Vagina (tissue), 2 donors: ENCODE results near the gene ERO1B.

Experiments
- CTCF ChIP-seq, 3 experiments: fragments of 450-650 bp in 2 of 3; fragments of 200-600 bp in 1 of 3; sonication (generic) in 1 of 3; IDR thresholded peaks; one replicate each; pipeline ENCODE4 v1.5.1; 2017 to 2019; ENCODE audit warnings: antibody characterized with exemption in 3 of 3, mild to moderate bottlenecking in 2 of 3, moderate library complexity in 2 of 3
- POLR2A ChIP-seq, 2 donors: fragments of 450-650 bp; IDR thresholded peaks; one replicate each; pipeline ENCODE4 v1.6.1; 2017; ENCODE audit warnings: antibody characterized with exemption in 2 of 2, mild to moderate bottlenecking in 2 of 2, moderate library complexity in 2 of 2
- POLR2AphosphoS5 ChIP-seq, 2 donors: sonication (generic); formaldehyde crosslinking; IDR thresholded peaks; one replicate each; pipeline ENCODE4 v1.9.0; 2017; ENCODE audit warnings: antibody characterized with exemption in 2 of 2, mild to moderate bottlenecking in 2 of 2, low read depth in 1 of 2; ENCODE audit not compliant: insufficient read depth in 1 of 2

GRCh38 chr1:236242568-236242967, 39.2 kb downstream of the ERO1B start:
- TF ChIP-seq POLR2AphosphoS5 (IDR thresholded peaks at IDR 0.05; ENCODE audit: insufficient read depth in 1 of 2, low read depth in 1 of 2): no peak
- TF ChIP-seq CTCF (IDR thresholded peaks at IDR 0.05): no peak
- TF ChIP-seq POLR2A (IDR thresholded peaks at IDR 0.05): no peak
